Neuron (in vitro differentiated cells): ENCODE results near the gene FOLR1.

ENCODE experiments used
- H2AFZ ChIP-seq: one replicate; pipeline ENCODE4 v1.6.1; 2013; ENCODE audit warnings: low read depth, mild to moderate bottlenecking, inconsistent platforms, low read length, moderate library complexity
- H3K27me3 ChIP-seq: one replicate; pipeline ENCODE4 v1.6.1; 2013; ENCODE audit warnings: low read length; ENCODE audit not compliant: insufficient read depth
- H3K36me3 ChIP-seq: one replicate; pipeline ENCODE4 v1.6.1; 2013; ENCODE audit warnings: low read length; ENCODE audit not compliant: insufficient read depth
- H3K4me1 ChIP-seq: one replicate; pipeline ENCODE4 v1.6.1; 2013; ENCODE audit warnings: low read length; ENCODE audit not compliant: insufficient read depth
- H3K4me3 ChIP-seq: 2 replicates; pipeline ENCODE4 v1.5.1; 2013; ENCODE audit warnings: mild to moderate bottlenecking, low read length, moderate library complexity
- H3K9me3 ChIP-seq: one replicate; pipeline ENCODE4 v1.6.1; 2013; ENCODE audit warnings: low read length

Gene FOLR1

GRCh38 chr11:72229925-72230763, 38.2 kb downstream of the FOLR1 start:
- Histone ChIP-seq H3K4me3 (no peak overlapping the region), H2AFZ (no peak overlapping the region), H3K36me3 (peaks cover 77% of the 10 kb centered on the region), H3K9me3 (no peaks in the 10 kb centered on the region), H3K27me3 (no peaks in the 10 kb centered on the region), H3K4me1 (peaks cover 7% of the 10 kb centered on the region)

GRCh38 chr11:72230764-72231365, 38.9 kb downstream of the FOLR1 start:
- Histone ChIP-seq H3K9me3 (no peaks in the 10 kb centered on the region), H3K4me3 (no peak overlapping the region), H3K36me3 (peaks cover 83% of the 10 kb centered on the region), H3K27me3 (no peaks in the 10 kb centered on the region), H2AFZ (no peak overlapping the region), H3K4me1 (no peaks in the 10 kb centered on the region)

- no peaks in the 10 kb centered on the region for H3K27me3 ChIP-seq
- H3K4me1 ChIP-seq = no peaks in the 10 kb centered on the region
- peaks cover 90% of the 10 kb centered on the region for H3K36me3 ChIP-seq
- H3K4me3 ChIP-seq = no peak overlapping the region
- no peak overlapping the region for H2AFZ ChIP-seq
- no peaks in the 10 kb centered on the region for H3K9me3 ChIP-seq
These were observed 39.7 kb downstream of the FOLR1 start for GRCh38 chr11:72231396-72232259.

- peaks cover 94% of the 10 kb centered on the region for H3K36me3 ChIP-seq
These were observed 40.5 kb downstream of the FOLR1 start for GRCh38 chr11:72232260-72233055.

GRCh38 chr11:72233056-72233772, 41.3 kb downstream of the FOLR1 start:
- no peak overlapping the region for H3K4me3 ChIP-seq
- no peak overlapping the region for H2AFZ ChIP-seq
- H3K36me3 ChIP-seq = peaks cover 93% of the 10 kb centered on the region
- no peaks in the 10 kb centered on the region for H3K9me3 ChIP-seq
- H3K4me1 ChIP-seq = no peaks in the 10 kb centered on the region
- H3K27me3 ChIP-seq = peaks cover 2% of the 10 kb centered on the region

More at GRCh38 chr11:72232260-72233055, 40.5 kb downstream of the FOLR1 start:
- Histone ChIP-seq H2AFZ (no peak overlapping the region), H3K4me1 (no peaks in the 10 kb centered on the region), H3K9me3 (no peaks in the 10 kb centered on the region), H3K4me3 (no peak overlapping the region), H3K27me3 (no peaks in the 10 kb centered on the region)

GRCh38 chr11:72233773-72234513, 42.0 kb downstream of the FOLR1 start:
- H3K4me1 ChIP-seq = no peaks in the 10 kb centered on the region
- H3K36me3 ChIP-seq = peaks cover 89% of the 10 kb centered on the region
- H3K4me3 ChIP-seq = no peak overlapping the region
- no peak overlapping the region for H2AFZ ChIP-seq
- H3K27me3 ChIP-seq = peaks cover 8% of the 10 kb centered on the region
- no peaks in the 10 kb centered on the region for H3K9me3 ChIP-seq

- H3K27me3 ChIP-seq = peaks cover 13% of the 10 kb centered on the region
- no peak overlapping the region for H2AFZ ChIP-seq
- peaks cover 1% of the 10 kb centered on the region for H3K9me3 ChIP-seq
- peaks cover 83% of the 10 kb centered on the region for H3K36me3 ChIP-seq
- no peak overlapping the region for H3K4me3 ChIP-seq
- H3K4me1 ChIP-seq = no peaks in the 10 kb centered on the region
These were observed 42.5 kb downstream of the FOLR1 start for GRCh38 chr11:72234514-72234830.

GRCh38 chr11:72234920-72235319, 43.0 kb downstream of the FOLR1 start:
- Histone ChIP-seq H3K4me3 (no peak overlapping the region), H3K4me1 (no peaks in the 10 kb centered on the region), H3K36me3 (peaks cover 79% of the 10 kb centered on the region), H3K9me3 (peaks cover 1% of the 10 kb centered on the region), H3K27me3 (peaks cover 17% of the 10 kb centered on the region), H2AFZ (no peak overlapping the region)

- Histone ChIP-seq H3K27me3 (peaks cover 22% of the 10 kb centered on the region), H2AFZ (no peak overlapping the region), H3K36me3 (peaks cover 73% of the 10 kb centered on the region), H3K4me1 (no peaks in the 10 kb centered on the region), H3K9me3 (peaks cover 3% of the 10 kb centered on the region), H3K4me3 (no peak overlapping the region)
These were observed 43.6 kb downstream of the FOLR1 start for GRCh38 chr11:72235351-72236057.

GRCh38 chr11:72236083-72236697, 44.2 kb downstream of the FOLR1 start:
- H3K36me3 ChIP-seq = peaks cover 66% of the 10 kb centered on the region
- H3K27me3 ChIP-seq = peaks cover 28% of the 10 kb centered on the region
- H3K4me1 ChIP-seq = no peaks in the 10 kb centered on the region

GRCh38 chr11:72236774-72237111, 44.8 kb downstream of the FOLR1 start:
- H3K4me1 ChIP-seq = no peaks in the 10 kb centered on the region
- H3K27me3 ChIP-seq = peaks cover 32% of the 10 kb centered on the region
- H3K4me3 ChIP-seq = no peak overlapping the region
- H2AFZ ChIP-seq = no peak overlapping the region
- H3K36me3 ChIP-seq = peaks cover 61% of the 10 kb centered on the region
- peaks cover 7% of the 10 kb centered on the region for H3K9me3 ChIP-seq

More at GRCh38 chr11:72236083-72236697, 44.2 kb downstream of the FOLR1 start:
- H3K4me3 ChIP-seq = no peak overlapping the region
- H3K9me3 ChIP-seq = peaks cover 7% of the 10 kb centered on the region
- H2AFZ ChIP-seq = no peak overlapping the region
